KOPT-K1 (cell line): Measurements from ENCODE around the gene TNS4.

Experiments
- H3K27ac ChIP-seq: fragments of 200-600 bp; sonication (generic); 2 replicates; pipeline ENCODE4 v1.5.1; 2016; ENCODE audit warnings: antibody characterized with exemption, mild to moderate bottlenecking, low read depth, low read length; ENCODE audit not compliant: poor library complexity, severe bottlenecking
- H3K36me3 ChIP-seq: fragments of 200-600 bp; sonication (generic); 2 replicates; pipeline ENCODE4 v1.5.1; 2017; ENCODE audit warnings: antibody characterized with exemption, mild to moderate bottlenecking, low read length, moderate library complexity; ENCODE audit not compliant: insufficient read depth
- H3K9me3 ChIP-seq: fragments of 200-600 bp; sonication (generic); 2 replicates; pipeline ENCODE4 v1.5.1; 2017; ENCODE audit warnings: antibody characterized with exemption, low read length, mild to moderate bottlenecking; ENCODE audit not compliant: insufficient read depth, poor library complexity, severe bottlenecking

The TNS4 gene

DNA sequence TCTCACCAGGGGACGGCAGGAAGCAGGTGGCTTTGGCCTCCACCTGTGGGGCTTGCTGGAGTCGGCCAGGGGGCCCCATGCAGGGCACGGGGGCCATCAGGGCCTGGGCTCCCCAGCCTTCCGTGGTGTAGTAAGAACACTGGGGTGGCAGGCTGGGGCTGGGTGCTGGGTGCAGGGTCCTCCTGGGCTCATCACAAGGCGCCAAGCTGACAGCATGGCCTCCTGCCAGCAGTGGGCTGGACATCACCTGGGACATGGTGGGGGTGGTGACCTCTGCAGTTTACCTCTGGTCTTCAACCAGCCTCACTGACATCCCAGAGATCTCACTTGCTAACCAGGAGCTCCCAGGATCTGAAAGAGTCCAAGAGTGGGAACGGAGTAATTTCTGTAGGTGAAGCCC is 5.3 kb downstream of the TNS4 start:
- Histone ChIP-seq H3K36me3 (no peaks in the 10 kb centered on the region), H3K9me3 (no peaks in the 10 kb centered on the region), H3K27ac (no peak overlapping the region)

DNA sequence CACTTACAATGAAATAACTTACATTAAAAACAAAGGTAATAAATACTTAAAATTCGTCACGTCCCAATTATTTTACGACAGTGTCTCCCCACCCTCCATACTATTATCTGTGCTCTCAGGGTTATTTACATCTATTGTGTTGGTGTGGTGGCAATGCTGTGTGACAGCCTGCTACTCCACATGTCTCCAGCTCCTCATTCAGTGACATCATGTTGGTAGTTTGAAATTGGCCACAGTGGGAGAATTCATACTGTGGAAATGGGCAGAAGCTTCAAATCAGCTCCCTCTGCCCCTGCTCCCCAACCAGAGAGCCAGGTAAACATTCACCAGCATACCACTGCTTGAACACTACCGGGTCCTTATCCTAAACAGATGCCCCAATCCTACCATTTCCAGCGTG is 6.3 kb downstream of the TNS4 start:
- Histone ChIP-seq H3K27ac (no peak overlapping the region), H3K36me3 (no peaks in the 10 kb centered on the region), H3K9me3 (no peaks in the 10 kb centered on the region)

DNA sequence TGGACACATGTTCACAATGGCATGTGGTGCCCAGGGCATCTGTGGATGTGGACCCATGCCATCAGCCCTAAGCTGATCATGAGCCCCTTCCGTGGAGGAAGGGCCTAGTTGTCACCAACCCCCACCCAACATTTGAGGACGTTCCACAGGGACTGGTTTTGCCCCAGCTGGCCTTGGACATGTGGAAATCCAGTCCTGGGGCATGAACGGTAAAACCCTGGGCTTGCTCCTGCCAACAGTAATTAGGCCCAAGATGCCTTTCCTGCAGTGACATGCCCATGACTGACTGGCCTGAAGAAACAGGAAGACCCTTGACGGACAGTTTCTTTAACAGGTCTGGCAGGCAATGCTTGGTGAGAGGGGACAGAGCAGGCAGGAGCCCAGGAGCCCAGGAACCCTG is 7.7 kb downstream of the TNS4 start:
- Histone ChIP-seq H3K36me3 (no peaks in the 10 kb centered on the region), H3K27ac (peak overlapping the region; percentile 15), H3K9me3 (no peaks in the 10 kb centered on the region)

DNA sequence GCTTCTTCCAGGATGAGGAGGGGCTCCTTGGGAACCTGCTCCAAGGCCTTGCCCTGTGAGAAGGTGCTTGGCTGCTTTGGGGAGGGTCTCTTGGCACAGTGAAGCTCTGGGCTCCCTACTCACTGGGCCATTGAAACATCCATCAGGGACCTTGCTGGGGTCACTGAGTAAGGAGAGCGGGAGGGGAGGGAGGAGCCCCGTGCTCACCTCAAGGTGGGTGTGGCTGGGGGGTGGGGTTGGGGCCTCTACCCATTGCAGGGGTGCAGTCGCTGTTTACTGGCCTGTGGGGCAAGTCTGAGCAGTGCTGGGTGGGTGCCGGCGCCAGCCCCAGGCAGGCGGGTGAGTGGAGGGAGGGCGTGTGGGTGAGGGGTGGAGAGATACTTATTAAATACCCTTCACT is 9.9 kb downstream of the TNS4 start:
- Histone ChIP-seq H3K36me3 (no peaks in the 10 kb centered on the region), H3K9me3 (no peaks in the 10 kb centered on the region), H3K27ac (peak overlapping the region; percentile 62)

DNA sequence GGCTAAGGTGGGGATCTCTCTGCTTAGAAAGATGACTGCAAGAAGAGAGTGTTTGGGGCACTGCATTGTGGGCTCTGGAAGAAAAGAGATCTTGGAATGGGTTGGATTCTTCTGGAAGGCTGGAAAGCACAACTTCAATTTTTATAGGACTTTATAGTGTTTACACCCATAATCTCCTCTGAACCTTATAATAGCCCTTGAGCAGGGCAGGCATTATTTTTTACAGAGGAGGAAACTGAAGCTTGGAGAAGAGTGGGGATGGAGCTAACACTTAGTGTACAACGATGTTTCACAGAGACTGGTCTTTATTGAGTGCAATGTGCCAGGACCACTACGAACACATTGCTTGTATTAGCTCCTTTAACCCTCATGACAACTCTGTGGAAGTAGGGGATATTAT is 10.4 kb downstream of the TNS4 start:
- H3K9me3 ChIP-seq, result no peaks in the 10 kb centered on the region
- H3K36me3 ChIP-seq, result no peaks in the 10 kb centered on the region
- H3K27ac ChIP-seq, result peak overlapping the region; percentile 62

DNA sequence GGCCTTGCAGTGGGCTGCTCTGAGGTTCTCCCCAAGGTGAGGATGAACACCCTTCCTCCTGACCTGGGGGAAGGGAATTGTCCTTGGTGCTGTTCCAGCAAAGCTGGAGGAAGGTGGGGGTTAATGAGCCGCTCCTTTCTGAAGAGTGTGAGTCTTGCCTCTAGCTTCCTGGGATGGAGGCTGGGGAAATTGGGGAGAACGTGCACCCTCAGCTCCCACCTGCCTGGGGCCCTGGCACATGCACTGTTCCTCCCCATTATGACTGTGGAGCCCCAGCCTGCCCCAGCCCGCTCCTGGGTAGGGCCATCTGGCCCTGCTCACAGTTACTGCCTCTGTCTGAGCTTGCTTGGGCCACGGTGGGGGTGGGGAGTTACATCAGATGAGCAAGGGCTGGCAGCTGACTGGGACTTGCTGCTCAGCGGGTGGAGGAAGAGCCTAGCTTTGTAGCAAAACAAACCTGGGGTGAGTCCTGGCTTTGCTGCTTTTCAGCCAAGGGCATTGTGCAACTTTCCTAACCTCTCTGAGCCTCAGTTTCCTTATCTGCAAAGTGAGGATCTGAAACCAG is 11.1 kb downstream of the TNS4 start:
- peak overlapping the region; percentile 62 for H3K27ac ChIP-seq
- no peaks in the 10 kb centered on the region for H3K36me3 ChIP-seq

DNA sequence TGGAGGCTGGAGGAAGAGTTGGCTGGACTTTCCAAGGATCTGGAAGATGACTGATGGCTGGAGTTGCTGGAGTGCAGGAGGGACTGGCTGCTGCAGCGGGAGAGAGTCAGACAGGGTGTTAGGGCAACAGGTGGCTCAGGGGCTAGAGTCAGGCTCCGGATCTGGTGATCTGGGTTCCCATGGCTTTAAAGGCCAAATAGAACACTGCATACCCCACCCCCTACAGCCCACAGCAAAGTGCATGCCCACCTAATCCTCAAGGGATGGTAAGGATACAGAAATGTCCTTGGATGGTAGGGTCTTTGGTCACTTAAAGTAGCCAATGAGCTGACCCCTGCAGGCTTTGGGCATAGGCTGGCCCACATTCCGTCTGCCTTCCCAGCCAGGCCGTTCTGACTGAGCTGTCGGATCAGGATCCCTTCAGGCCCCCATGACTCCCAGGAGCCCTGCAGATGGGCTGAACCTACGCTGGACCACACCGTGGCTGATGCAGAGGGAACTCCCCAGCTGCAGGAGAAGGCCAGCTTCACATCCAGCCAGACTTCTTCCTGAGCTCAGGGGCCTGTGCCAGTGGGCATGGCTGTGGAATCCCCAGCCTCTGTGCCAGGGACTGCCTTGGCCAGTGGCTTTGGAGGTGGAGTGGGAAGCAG is 13.9 kb downstream of the TNS4 start:
- Histone ChIP-seq H3K36me3 (no peaks in the 10 kb centered on the region), H3K27ac (no peak overlapping the region), H3K9me3 (no peaks in the 10 kb centered on the region)

More for the DNA sequence above, 11.1 kb downstream of the TNS4 start:
- no peaks in the 10 kb centered on the region for H3K9me3 ChIP-seq

DNA sequence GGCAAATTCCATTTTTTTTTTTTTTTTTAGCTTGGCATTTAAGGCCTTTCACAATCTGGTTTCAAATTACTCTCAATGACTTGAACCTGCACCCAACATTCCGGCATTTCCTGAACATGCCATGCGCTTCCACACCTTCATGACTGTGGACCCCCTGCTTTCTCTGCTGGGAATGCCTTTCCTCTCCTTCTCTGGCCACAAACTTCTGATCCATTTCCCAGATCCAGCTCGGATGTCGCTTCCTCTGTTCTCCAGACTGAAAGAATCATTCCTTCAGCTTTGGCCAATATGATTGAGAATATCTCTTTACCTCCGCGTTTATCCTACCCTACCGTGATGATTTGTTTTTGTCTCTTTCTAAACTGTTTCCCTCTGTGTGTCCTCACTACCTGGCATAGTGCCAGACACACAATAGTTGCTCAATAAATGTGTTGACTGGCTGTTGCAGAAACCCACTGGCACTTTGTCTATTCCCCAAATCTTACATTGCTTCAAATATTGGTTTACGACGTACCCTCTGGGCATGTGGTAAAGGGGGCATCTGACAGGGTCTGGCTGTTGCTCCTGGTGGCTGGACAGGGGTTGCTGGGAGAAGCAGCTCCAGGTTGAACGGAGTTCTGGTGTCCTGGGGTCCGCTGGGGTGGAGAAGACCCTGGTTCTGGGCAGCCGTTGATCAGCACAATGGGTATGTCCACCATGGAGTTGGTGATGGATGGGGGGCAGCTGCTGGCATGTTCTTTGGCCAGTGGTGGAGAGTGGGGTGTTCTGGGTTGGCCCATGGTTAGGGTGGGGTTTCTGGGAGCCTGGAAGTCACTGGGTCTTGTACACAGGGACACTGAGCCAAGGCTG is 14.7 kb downstream of the TNS4 start:
- H3K27ac ChIP-seq, result no peak overlapping the region
- no peaks in the 10 kb centered on the region for H3K9me3 ChIP-seq
- no peaks in the 10 kb centered on the region for H3K36me3 ChIP-seq

DNA sequence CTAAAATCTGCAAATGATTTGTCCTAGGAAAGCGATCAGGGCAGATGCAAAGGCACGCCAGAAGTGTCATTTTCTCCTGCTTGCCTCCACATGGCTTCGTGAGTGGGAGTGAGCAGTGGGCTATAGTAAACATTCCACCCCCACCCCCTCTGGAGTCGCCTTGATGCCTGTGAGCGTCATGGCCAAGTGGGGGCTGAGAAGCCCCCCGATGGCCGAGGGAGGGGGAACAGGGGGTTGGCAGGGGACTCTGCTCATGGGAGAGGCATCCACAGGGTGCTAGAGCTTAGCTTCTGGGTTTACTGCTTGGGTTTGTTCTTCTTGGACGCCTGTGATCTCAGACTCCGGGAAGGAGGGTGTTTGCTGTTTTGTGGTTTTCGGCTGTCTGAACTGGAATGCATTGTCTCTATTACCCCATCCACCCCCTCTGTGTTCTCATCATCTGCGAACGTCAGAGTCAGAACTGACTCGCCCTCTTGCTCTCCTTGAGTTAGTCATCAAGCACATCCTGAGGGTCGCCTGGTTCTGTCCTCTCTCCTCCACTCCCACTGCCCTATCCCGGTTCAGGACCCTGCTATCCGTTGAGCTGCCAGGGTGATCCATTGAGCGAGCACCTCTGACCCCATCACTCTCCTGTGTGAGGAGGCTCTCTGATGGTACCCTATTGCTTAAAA is 15.4 kb downstream of the TNS4 start:
- no peaks in the 10 kb centered on the region for H3K36me3 ChIP-seq
- H3K27ac ChIP-seq, result no peak overlapping the region
- H3K9me3 ChIP-seq, result no peaks in the 10 kb centered on the region

DNA sequence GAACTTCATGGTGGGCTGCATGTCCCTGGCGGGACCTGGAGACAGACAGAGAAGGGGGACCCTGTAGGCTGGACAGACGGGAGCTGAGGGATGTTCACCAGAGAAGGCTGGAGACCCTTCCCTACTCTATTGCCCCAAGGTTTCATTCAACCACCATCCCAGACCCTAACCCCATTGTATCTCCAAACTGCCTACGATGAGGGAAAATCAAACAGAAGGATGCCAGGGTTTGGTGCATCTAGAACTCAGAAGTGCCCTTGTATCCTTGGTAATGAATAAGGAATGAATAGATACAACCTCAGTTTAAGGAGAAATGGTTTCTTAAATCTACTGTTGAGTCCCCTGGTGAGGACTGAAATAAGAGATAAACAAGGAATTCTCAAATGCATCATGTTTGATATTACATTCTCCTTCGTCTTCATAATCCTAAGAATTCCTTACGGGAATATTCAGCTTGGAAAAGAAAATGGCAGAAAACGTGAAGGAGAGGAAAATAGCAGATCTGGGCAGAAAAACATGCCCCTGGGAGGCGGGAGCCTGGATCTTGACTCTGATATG is 16.4 kb downstream of the TNS4 start:
- no peaks in the 10 kb centered on the region for H3K36me3 ChIP-seq
- no peaks in the 10 kb centered on the region for H3K9me3 ChIP-seq
- no peak overlapping the region for H3K27ac ChIP-seq

DNA sequence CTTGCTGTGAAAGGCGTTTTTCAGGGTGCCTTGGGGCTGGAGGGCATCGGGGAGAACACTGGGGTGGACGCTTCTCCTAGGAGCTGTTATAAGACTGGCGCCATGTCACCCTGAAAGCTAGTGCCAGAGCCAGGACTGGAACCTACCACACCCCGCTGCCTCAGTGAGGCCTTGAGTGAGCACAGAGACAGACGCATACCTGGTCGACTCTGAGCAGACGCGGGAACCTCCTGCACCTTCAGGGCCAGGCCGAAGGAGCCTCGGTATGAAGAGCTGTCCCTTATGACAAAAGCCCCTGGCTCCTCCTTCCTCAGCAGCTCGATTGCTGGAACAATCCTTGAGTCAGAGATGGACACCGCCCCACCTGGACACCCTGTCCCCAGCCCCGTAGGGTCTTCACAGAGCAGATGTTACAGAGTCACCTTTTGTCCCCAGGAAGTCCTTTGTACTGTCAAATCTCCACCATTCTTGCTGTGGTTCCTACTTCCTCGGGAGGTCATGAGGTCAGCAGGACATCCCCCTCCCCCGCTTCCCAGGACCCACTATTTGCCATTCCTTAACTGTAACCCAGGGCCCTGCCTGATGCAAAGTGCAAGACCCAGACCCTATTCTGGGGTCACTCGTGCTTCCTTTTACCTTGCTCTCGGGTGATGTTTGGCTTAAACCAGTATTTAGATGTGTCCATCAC is 17.0 kb downstream of the TNS4 start:
- no peaks in the 10 kb centered on the region for H3K36me3 ChIP-seq
- H3K27ac ChIP-seq, result no peak overlapping the region
- H3K9me3 ChIP-seq, result no peaks in the 10 kb centered on the region

DNA sequence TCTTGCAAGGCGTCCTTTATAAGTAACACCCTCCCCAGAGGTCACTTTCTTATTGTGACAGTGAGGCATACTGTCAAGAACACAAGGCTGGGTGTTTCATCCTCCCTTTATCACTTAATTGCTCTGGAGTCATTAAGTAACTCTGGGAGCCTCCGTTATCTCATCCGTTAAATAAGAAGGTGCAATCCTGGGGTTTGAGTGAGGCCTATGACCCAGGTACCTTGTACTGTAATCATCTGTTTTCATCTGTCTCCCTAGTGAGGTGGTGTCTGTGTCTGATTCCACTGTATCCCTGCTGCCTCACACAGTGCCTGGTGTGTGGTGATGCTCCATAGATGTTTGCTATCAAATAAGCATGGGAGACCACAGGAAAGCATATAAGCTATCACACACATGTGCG is 17.7 kb downstream of the TNS4 start:
- H3K27ac ChIP-seq, result no peak overlapping the region
- H3K36me3 ChIP-seq, result no peaks in the 10 kb centered on the region
- H3K9me3 ChIP-seq, result no peaks in the 10 kb centered on the region

DNA sequence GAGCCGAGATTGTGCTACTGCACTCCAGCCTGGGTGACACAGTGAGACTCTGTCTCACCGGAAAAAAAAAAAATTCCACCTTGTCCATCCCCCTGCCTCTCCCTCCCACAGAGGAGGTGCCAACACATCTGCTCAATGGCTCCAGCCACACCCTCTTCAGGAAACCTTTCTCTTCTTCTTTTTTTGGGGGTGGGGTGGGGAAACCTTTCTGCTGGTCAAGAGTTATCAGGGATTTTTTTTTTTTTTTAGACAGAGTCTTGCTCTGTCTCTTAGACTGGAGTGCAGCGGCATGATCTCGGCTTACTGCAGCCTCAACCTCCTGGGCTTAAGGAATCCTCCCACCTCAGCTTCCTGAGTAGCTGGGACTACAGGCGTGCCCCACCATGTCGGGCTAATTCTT is 18.7 kb downstream of the TNS4 start:
- no peaks in the 10 kb centered on the region for H3K36me3 ChIP-seq
- no peak overlapping the region for H3K27ac ChIP-seq
- H3K9me3 ChIP-seq, result no peaks in the 10 kb centered on the region

DNA sequence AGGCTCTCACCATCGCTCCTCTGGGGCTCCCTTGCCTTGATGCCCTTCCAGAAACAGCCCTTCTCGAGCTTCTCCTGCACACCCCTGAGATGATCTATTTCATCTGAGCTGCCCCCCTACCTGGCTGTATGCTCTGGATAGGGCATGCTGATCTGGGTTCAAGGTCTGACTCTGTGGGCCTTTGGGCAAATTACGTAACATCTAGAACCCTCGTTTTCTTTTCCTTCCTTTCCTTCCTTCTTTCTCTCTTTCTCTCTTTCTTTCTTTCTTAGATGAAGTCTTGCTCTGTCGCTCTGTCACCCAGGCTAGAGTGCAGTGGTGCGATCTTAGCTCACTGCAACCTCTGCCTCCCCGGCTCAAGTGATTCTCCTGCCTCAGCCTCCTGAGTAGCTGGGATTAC is 20.3 kb downstream of the TNS4 start:
- H3K36me3 ChIP-seq, result no peaks in the 10 kb centered on the region
- peak overlapping the region; percentile 82 for H3K27ac ChIP-seq
- no peaks in the 10 kb centered on the region for H3K9me3 ChIP-seq
